RKO (cell line): ENCODE results near the gene MACROD2.
"Not testable (repeated sequence)": the region's sequence is repeated elsewhere in the genome, so short reads cannot be mapped to it uniquely, and the experiment has no call there.

Experiments
- DNase-seq: peaks from one replicate; pipeline ENCODE4 v3.0.0-alpha.2; 2016; ENCODE audit warnings: low spot score

Gene MACROD2

GRCh38 chr20:14992961-14993360 lies 997.6 kb downstream of the MACROD2 start:
- DNase-seq = no peak

GRCh38 chr20:14996883-14997672 lies 1001.8 kb downstream of the MACROD2 start:
- no peak for DNase-seq

- peak; percentile 36 for DNase-seq
These were observed 1002.5 kb downstream of the MACROD2 start for GRCh38 chr20:14997791-14998190.

- DNase-seq = no peak
These were observed 1010.1 kb downstream of the MACROD2 start for GRCh38 chr20:15005300-15005986.

- DNase-seq = no peak
These were observed 1016.3 kb downstream of the MACROD2 start for GRCh38 chr20:15011631-15012030.

GRCh38 chr20:15012566-15012965 lies 1017.2 kb downstream of the MACROD2 start:
- no peak for DNase-seq

GRCh38 chr20:15016875-15017274 lies 1021.6 kb downstream of the MACROD2 start:
- not testable (repeated sequence) for DNase-seq

- no peak for DNase-seq
These were observed 1023.6 kb downstream of the MACROD2 start for GRCh38 chr20:15018966-15019365.

- DNase-seq = no peak
These were observed 1025.5 kb downstream of the MACROD2 start for GRCh38 chr20:15020845-15021244.

GRCh38 chr20:15022921-15023320 lies 1027.6 kb downstream of the MACROD2 start:
- no peak for DNase-seq

GRCh38 chr20:15026759-15027158 lies 1031.4 kb downstream of the MACROD2 start:
- no peak for DNase-seq

GRCh38 chr20:15030826-15031225 lies 1035.5 kb downstream of the MACROD2 start:
- no peak for DNase-seq

- DNase-seq = no peak
These were observed 1036.4 kb downstream of the MACROD2 start for GRCh38 chr20:15031546-15032351.

- no peak for DNase-seq
These were observed 1037.0 kb downstream of the MACROD2 start for GRCh38 chr20:15032352-15032622.

GRCh38 chr20:15033269-15033668 lies 1038.0 kb downstream of the MACROD2 start:
- no peak for DNase-seq

GRCh38 chr20:15033891-15034290 lies 1038.6 kb downstream of the MACROD2 start:
- DNase-seq = no peak

GRCh38 chr20:15036948-15037347 lies 1041.6 kb downstream of the MACROD2 start:
- DNase-seq = no peak

- DNase-seq = no peak
These were observed 1043.9 kb downstream of the MACROD2 start for GRCh38 chr20:15039088-15039752.

GRCh38 chr20:15042723-15043122 lies 1047.4 kb downstream of the MACROD2 start:
- DNase-seq = no peak

- no peak for DNase-seq
These were observed 1049.9 kb downstream of the MACROD2 start for GRCh38 chr20:15045246-15045645.

GRCh38 chr20:15047042-15047441 lies 1051.7 kb downstream of the MACROD2 start:
- DNase-seq = no peak

GRCh38 chr20:15047601-15048000 lies 1052.3 kb downstream of the MACROD2 start:
- DNase-seq = no peak
